WTC11 (cell line): ENCODE data around the gene SHTN1.

Experiments used
- ATF6 ChIP-seq: sonication (generic); formaldehyde crosslinking; IDR thresholded peaks from 2 replicates; pipeline ENCODE4 v1.8.1; 2023; ENCODE audit warnings: mild to moderate bottlenecking, missing genetic modification reagents
- ZNF263 ChIP-seq: sonication (generic); formaldehyde crosslinking; IDR thresholded peaks from 2 replicates; pipeline ENCODE4 v1.8.1; 2022; ENCODE audit warnings: low read depth, mild to moderate bottlenecking, moderate library complexity, missing genetic modification reagents
- TF ChIP-seq, protein P1 (sequence below): fragments of 200-600 bp; IDR thresholded peaks from 2 replicates; pipeline ENCODE4 v1.8.0; 2022; ENCODE audit warnings: antibody characterized with exemption

DNA sequence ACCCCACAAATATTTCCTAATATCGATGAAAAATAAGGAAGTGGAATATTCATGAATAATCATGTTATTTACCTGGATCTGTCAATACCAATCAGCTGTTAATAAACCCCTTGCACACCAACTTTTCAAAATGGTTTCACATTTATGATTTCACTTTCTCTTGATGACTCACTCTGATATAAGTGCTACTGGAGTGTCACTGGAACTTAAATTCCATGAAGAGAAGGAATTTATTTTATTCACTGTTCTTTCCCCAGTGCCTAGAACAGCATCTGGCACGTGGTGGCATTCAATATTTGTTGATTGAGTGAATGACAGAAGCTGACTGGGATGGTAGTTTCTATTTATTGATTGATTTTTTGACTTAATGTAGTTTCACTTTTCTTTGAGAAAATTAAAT is 159.2 kb downstream of the SHTN1 start:
- TF ChIP-seq, protein P1, sequence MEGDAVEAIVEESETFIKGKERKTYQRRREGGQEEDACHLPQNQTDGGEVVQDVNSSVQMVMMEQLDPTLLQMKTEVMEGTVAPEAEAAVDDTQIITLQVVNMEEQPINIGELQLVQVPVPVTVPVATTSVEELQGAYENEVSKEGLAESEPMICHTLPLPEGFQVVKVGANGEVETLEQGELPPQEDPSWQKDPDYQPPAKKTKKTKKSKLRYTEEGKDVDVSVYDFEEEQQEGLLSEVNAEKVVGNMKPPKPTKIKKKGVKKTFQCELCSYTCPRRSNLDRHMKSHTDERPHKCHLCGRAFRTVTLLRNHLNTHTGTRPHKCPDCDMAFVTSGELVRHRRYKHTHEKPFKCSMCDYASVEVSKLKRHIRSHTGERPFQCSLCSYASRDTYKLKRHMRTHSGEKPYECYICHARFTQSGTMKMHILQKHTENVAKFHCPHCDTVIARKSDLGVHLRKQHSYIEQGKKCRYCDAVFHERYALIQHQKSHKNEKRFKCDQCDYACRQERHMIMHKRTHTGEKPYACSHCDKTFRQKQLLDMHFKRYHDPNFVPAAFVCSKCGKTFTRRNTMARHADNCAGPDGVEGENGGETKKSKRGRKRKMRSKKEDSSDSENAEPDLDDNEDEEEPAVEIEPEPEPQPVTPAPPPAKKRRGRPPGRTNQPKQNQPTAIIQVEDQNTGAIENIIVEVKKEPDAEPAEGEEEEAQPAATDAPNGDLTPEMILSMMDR, result no peak
- TF ChIP-seq ATF6 (CRISPR knock-in tag), result no peak
- TF ChIP-seq ZNF263 (CRISPR knock-in tag), result no peak
